GM12872 (cell line): ENCODE results near the gene HCST.

Experiments used
- CTCF ChIP-seq: IDR thresholded peaks from 3 replicates; pipeline ENCODE4 v1.5.1; 2011; ENCODE audit warnings: low read depth, mild to moderate bottlenecking, low read length, moderate library complexity; ENCODE audit not compliant: insufficient read depth

Gene HCST

GRCh38 chr19:35869327-35870123 is 32.8 kb upstream of the HCST start:
- no peak for TF ChIP-seq CTCF

GRCh38 chr19:35870798-35871197 is 31.5 kb upstream of the HCST start:
- TF ChIP-seq CTCF = no peak

GRCh38 chr19:35871611-35872010 is 30.7 kb upstream of the HCST start:
- no peak for TF ChIP-seq CTCF

- TF ChIP-seq CTCF = no peak
Observed at GRCh38 chr19:35872180-35872579, 30.1 kb upstream of the HCST start.

- no peak for TF ChIP-seq CTCF
Observed at GRCh38 chr19:35874392-35874930, 27.9 kb upstream of the HCST start.

- no peak for TF ChIP-seq CTCF
Observed at GRCh38 chr19:35879068-35879467, 23.3 kb upstream of the HCST start.

- TF ChIP-seq CTCF = no peak
Observed at GRCh38 chr19:35879770-35880317, 22.5 kb upstream of the HCST start.
